Epidermal melanocyte (primary cell): ENCODE measurements around the gene LRRC39.

Experiments used
- DNase-seq: peaks from one replicate; pipeline ENCODE4 v3.0.0; 2011; ENCODE audit warnings: low spot score; ENCODE audit not compliant: insufficient read length

LRRC39 gene

GRCh38 chr1:100147875-100148274, 30.2 kb downstream of the LRRC39 start:
- no peak for DNase-seq

GRCh38 chr1:100146958-100147357, 31.1 kb downstream of the LRRC39 start:
- DNase-seq: no peak

GRCh38 chr1:100145116-100145515, 32.9 kb downstream of the LRRC39 start:
- DNase-seq: no peak

GRCh38 chr1:100142343-100142742, 35.7 kb downstream of the LRRC39 start:
- no peak for DNase-seq

GRCh38 chr1:100141192-100141591, 36.9 kb downstream of the LRRC39 start:
- DNase-seq: no peak

- DNase-seq: no peak
Observed at GRCh38 chr1:100137602-100138001, 40.5 kb downstream of the LRRC39 start.

GRCh38 chr1:100134872-100135271, 43.2 kb downstream of the LRRC39 start:
- no peak for DNase-seq

- DNase-seq: peak; percentile 86
Observed at GRCh38 chr1:100132566-100133477, 45.2 kb downstream of the LRRC39 start, which contains the start of the genes SASS6 and TRMT13. TSS of gene SASS6 (minus strand) at chr1:100132930. CDS start at chr1:100132814, 116 bp downstream. TSS of gene TRMT13 (plus strand) at chr1:100133163. CDS start at chr1:100133169, 6 bp downstream.

GRCh38 chr1:100131623-100132022, 46.4 kb downstream of the LRRC39 start:
- no peak for DNase-seq

GRCh38 chr1:100130552-100131077, 47.4 kb downstream of the LRRC39 start:
- DNase-seq: no peak

GRCh38 chr1:100127226-100127625, 50.8 kb downstream of the LRRC39 start:
- no peak for DNase-seq

GRCh38 chr1:100122177-100122576, 55.9 kb downstream of the LRRC39 start:
- no peak for DNase-seq

GRCh38 chr1:100115524-100115923, 62.5 kb downstream of the LRRC39 start:
- no peak for DNase-seq

GRCh38 chr1:100109554-100110066, 68.4 kb downstream of the LRRC39 start:
- DNase-seq: no peak

GRCh38 chr1:100107696-100108095, 70.4 kb downstream of the LRRC39 start:
- DNase-seq: no peak

- DNase-seq: no peak
Observed at GRCh38 chr1:100101564-100101963, 76.5 kb downstream of the LRRC39 start.

- no peak for DNase-seq
Observed at GRCh38 chr1:100100202-100100601, 77.9 kb downstream of the LRRC39 start.
